K562 (cell line): ENCODE measurements around the gene TIMP2. TPM values are rescaled to one million over a fixed set of nuclear protein-coding genes. Genes with fewer than 3 reads are reported as not detected.

Source experiments
- ATAC-seq: fragments of 200-7000 bp; cut with Tn5 transposase; 3 replicates; pipeline ENCODE4 v1.9.1; 2020; ENCODE audit warnings: moderate library complexity
- BruUV-seq: library from RNA; stranded (reverse); fragments of 400-500 nt; replicated peaks from 2 replicates; lab custom pipeline; 2021; lab: Mats Ljungman, UMichigan
- CTCF ChIA-PET: fragments of 300-600 bp; formaldehyde crosslinking; extraction: SDS; loops from one replicate; lab custom pipeline; 2021; ENCODE audit warnings: low intra/inter-chr PET ratio; lab: Yijun Ruan, JAX
- POLR2A ChIA-PET: fragments of 300-600, 350-650 bp; sonication (Branson Sonifier 250); formaldehyde crosslinking; extraction: SDS; loops from one replicate; lab custom pipeline; 2021; ENCODE audit warnings: antibody characterized with exemption, inconsistent platforms; lab: Yijun Ruan, JAX
- DNase-seq, 4 experiments: peaks; one replicate each; pipeline versions ENCODE4 v3.0.0 to v3.0.0-alpha.2; 2011 to 2018; ENCODE audit warnings: low spot score in 3 of 4, mixed read lengths in 3 of 4; ENCODE audit errors: extremely low read depth in 1 of 4
- FAIRE-seq: peaks from 2 replicates; lab custom pipeline; 2011; peaks lifted over from hg19 to GRCh38; lab: Jason Lieb, UNC
- H2AFZ ChIP-seq: 2 replicates; pipeline ENCODE4 v1.6.0; 2011; ENCODE audit warnings: low read depth, low read length, control low read depth, inconsistent platforms
- H3K27ac ChIP-seq: fragments of 200-600 bp; 3 replicates; pipeline ENCODE4 v1.8.0; 2011; ENCODE audit warnings: low read depth, mild to moderate bottlenecking, control low read depth, inconsistent platforms, low read length, moderate library complexity, mixed read lengths; ENCODE audit errors: extremely low read depth
- H3K27me3 ChIP-seq, 2 experiments: fragments of 300-600 bp in 1 of 2; 2 replicates in 1 of 2; 3 replicates in 1 of 2; pipeline versions ENCODE4 v1.6.0 to v1.8.0; 2011; ENCODE audit warnings: inconsistent platforms in 2 of 2, low read length in 2 of 2, mild to moderate bottlenecking in 1 of 2, mixed read lengths in 1 of 2, moderate library complexity in 1 of 2; ENCODE audit not compliant: control insufficient read depth in 2 of 2, insufficient read depth in 2 of 2
- H3K36me3 ChIP-seq: fragments of 300-600 bp; 3 replicates; pipeline ENCODE4 v1.8.0; 2011; ENCODE audit warnings: mild to moderate bottlenecking, low read length, inconsistent platforms; ENCODE audit not compliant: control insufficient read depth, insufficient read depth
- H3K4me1 ChIP-seq, 2 experiments: fragments of 200-600 bp in 1 of 2; replicated peaks in 1 of 2; 2 replicates in 1 of 2; 3 replicates in 1 of 2; pipeline versions ENCODE4 v1.5.1 to v1.8.0; 2011; ENCODE audit warnings: inconsistent platforms in 2 of 2, low read length in 2 of 2, mild to moderate bottlenecking in 1 of 2, mixed read lengths in 1 of 2, moderate library complexity in 1 of 2; ENCODE audit not compliant: control insufficient read depth in 2 of 2, insufficient read depth in 2 of 2
- H3K4me2 ChIP-seq: 2 replicates; pipeline ENCODE4 v1.6.1; 2011; ENCODE audit warnings: low read length, control low read depth, inconsistent platforms, mixed read lengths; ENCODE audit not compliant: insufficient read depth
- H3K4me3 ChIP-seq: fragments of 200-600 bp; sonication (generic), shearing (Covaris generic); 2 replicates; pipeline ENCODE4 v1.5.1; 2016; ENCODE audit warnings: control low read depth, inconsistent platforms
- H3K79me2 ChIP-seq: fragments of 200-600 bp; 3 replicates; pipeline ENCODE4 v1.8.0; 2011; ENCODE audit warnings: low read length, inconsistent platforms; ENCODE audit not compliant: control insufficient read depth, insufficient read depth
- H3K9ac ChIP-seq, 2 experiments: 2 replicates each; pipeline versions ENCODE4 v1.6.0 to v1.6.1; 2011; ENCODE audit warnings: low read depth in 2 of 2, low read length in 2 of 2, control low read depth in 1 of 2, inconsistent platforms in 1 of 2, mild to moderate bottlenecking in 1 of 2, mixed read lengths in 1 of 2; ENCODE audit not compliant: insufficient read depth in 1 of 2
- H3K9me1 ChIP-seq: one replicate; pipeline ENCODE4 v1.6.0; 2011; ENCODE audit warnings: inconsistent platforms, mild to moderate bottlenecking, low read length, moderate library complexity; ENCODE audit not compliant: control insufficient read depth, insufficient read depth
- H3K9me3 ChIP-seq: replicated peaks from 2 replicates; pipeline ENCODE4 v1.5.1; 2011; ENCODE audit warnings: low read depth, low read length, inconsistent platforms; ENCODE audit not compliant: control insufficient read depth, insufficient read depth
- H4K20me1 ChIP-seq: replicated peaks from 2 replicates; pipeline ENCODE4 v1.6.1; 2011; ENCODE audit warnings: low read length, inconsistent platforms, mixed read lengths; ENCODE audit not compliant: control insufficient read depth, insufficient read depth
- HDAC2 ChIP-seq: fragments of 450-650 bp; IDR thresholded peaks from 2 replicates; pipeline ENCODE4 v1.6.1; 2016; ENCODE audit warnings: mild to moderate bottlenecking
- HINFP ChIP-seq: fragments of 450-650 bp; conservative IDR thresholded peaks from 2 replicates; pipeline ENCODE4 v1.6.1; 2016; ENCODE audit warnings: missing genetic modification characterization, low read depth, mild to moderate bottlenecking, control low read depth, missing compliant biosample characterization
- PHB2 ChIP-seq: fragments of 450-650 bp; IDR thresholded peaks from 2 replicates; pipeline ENCODE4 v1.6.1; 2017; ENCODE audit warnings: low read depth
- RFX1 ChIP-seq: fragments of 450-650 bp; IDR thresholded peaks from 2 replicates; pipeline ENCODE4 v1.6.1; 2016; ENCODE audit warnings: mild to moderate bottlenecking, moderate library complexity
- STAT5B ChIP-seq: fragments of 250-450 bp; sonication (Bioruptor Pico); IDR thresholded peaks from 2 replicates; pipeline ENCODE4 v1.8.0; 2021; ENCODE audit warnings: mild to moderate bottlenecking, inconsistent platforms
- ZKSCAN3 ChIP-seq: fragments of 250-450 bp; sonication (Bioruptor Pico); IDR thresholded peaks from 2 replicates; pipeline ENCODE4 v1.4.0; 2020
- WGBS: fragments of 100-300 bp; shearing (Covaris generic); methylation state at CpG from one replicate; pipeline ENCODE4 v1.1.6; 2016; ENCODE audit warnings: low coverage, mixed read lengths; ENCODE audit not compliant: insufficient coverage; ENCODE audit errors: missing lambda C conversion rate; 5-methylcytosine and 5-hydroxymethylcytosine counted together
- in situ Hi-C: fragments of 300-500 bp; cut with MboI; formaldehyde crosslinking; loops from 4 replicates; pipeline ENCODE4 v1.15.0; 2018; ENCODE audit warnings: inconsistent platforms, mixed read lengths
- intact Hi-C: fragments of 100-400 bp; cut with micrococcal nuclease; formaldehyde crosslinking; loops from 2 replicates; pipeline ENCODE4 v1.14.2; 2022
- polyA plus RNA-seq, 8 experiments: library from polyadenylated mRNA; depleted of rRNA in 4 of 8; stranded (reverse) in 5 of 8; unstranded in 3 of 8; fragments of >200 nt; fragmentation: Nextera tagmentation in 2 of 8; fragmentation: Illumina TruSeq in 1 of 8; extraction: Ambion mirVana in 2 of 8; extraction: Trizol in 1 of 8; gene quantifications; 2 replicates each; pipeline versions ENCODE4 v1.2.1 to v1.2.3, GENCODE V29; 2011 to 2014; ENCODE audit warnings: inconsistent platforms in 1 of 8, missing spikeins in 1 of 8
- total RNA-seq, 7 experiments: library from RNA; depleted of rRNA in 6 of 7; stranded (reverse); fragments of >200 nt in 6 of 7; fragmentation: Illumina TruSeq in 2 of 7; extraction: Trizol in 2 of 7; gene quantifications; 2 replicates each; pipeline versions ENCODE4 v1.2.1 to v1.2.3, GENCODE V29; 2011 to 2021; ENCODE audit warnings: low replicate concordance in 1 of 7
- TF ChIP-seq, protein P1 (sequence below): sonication (generic); formaldehyde crosslinking; IDR thresholded peaks from 2 replicates; pipeline ENCODE4 v1.8.1; 2023; ENCODE audit warnings: mild to moderate bottlenecking, missing genetic modification reagents

The TIMP2 gene
- total and polyA plus RNA-seq, 9 of the 15 experiments (the other 6 are each of a cell fraction or from before 2014, with no cell fraction given): 0.55 TPM; not detected in 8

DNA sequence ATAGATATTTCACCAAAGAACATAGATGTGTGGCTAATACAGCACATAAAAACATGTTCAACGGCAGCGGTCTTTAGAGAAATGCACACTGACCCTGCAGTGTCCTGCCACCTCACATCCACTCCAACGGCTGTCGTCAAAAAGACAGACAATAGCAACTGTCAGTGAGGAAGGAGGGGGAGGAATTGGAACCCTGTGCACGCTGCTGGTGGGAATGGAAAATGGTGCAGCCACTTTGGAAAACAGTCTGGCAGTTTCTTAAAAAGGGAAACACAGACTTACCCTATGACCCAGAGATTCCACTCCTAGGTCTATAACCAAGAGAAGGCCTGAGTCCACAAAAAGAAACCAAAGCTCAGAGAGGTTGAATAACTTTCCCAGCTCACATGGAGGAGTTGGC lies 29.9 kb downstream of the TIMP2 start:
- H3K79me2 ChIP-seq: no peaks in the 10 kb centered on the region
- WGBS: 4% methylated on average over 5 of the region's 5 CpGs
- DNase-seq: no peak
- no peak overlapping the region for H3K9ac ChIP-seq
- BruUV-seq: no TSS peak
- no peaks in the 10 kb centered on the region for H3K36me3 ChIP-seq
- in situ Hi-C loops: no loop called here
- POLR2A ChIA-PET: interaction anchor here (0.7 to 1.7 kb wide), 3 partner anchors 8 to 10 kb away, joined by 3 to 5 read pairs (median 4); no protein-coding TSS in a partner anchor
- TF ChIP-seq HINFP (tag) (no peak), HDAC2 (no peak), STAT5B (no peak), ZKSCAN3 (CRISPR knock-in tag) (no peak), RFX1 (no peak), PHB2 (no peak)
- TF ChIP-seq, protein P1, sequence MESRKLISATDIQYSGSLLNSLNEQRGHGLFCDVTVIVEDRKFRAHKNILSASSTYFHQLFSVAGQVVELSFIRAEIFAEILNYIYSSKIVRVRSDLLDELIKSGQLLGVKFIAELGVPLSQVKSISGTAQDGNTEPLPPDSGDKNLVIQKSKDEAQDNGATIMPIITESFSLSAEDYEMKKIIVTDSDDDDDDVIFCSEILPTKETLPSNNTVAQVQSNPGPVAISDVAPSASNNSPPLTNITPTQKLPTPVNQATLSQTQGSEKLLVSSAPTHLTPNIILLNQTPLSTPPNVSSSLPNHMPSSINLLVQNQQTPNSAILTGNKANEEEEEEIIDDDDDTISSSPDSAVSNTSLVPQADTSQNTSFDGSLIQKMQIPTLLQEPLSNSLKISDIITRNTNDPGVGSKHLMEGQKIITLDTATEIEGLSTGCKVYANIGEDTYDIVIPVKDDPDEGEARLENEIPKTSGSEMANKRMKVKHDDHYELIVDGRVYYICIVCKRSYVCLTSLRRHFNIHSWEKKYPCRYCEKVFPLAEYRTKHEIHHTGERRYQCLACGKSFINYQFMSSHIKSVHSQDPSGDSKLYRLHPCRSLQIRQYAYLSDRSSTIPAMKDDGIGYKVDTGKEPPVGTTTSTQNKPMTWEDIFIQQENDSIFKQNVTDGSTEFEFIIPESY: no peak
- H3K27ac ChIP-seq: no peak overlapping the region
- H3K4me1 ChIP-seq: peaks cover 0 to 4% of the 10 kb centered on the region in 2 experiments; a peak in 1 of 5 replicates
- no peak overlapping the region for H2AFZ ChIP-seq
- intact Hi-C loops: no loop called here
- no peak overlapping the region for H3K4me2 ChIP-seq
- H4K20me1 ChIP-seq: peaks cover 14% of the 10 kb centered on the region
- H3K4me3 ChIP-seq: no peak overlapping the region
- H3K9me3 ChIP-seq: no peaks in the 10 kb centered on the region; the same call in 1 of the 2 replicates
- no peak for ATAC-seq
- no peak for FAIRE-seq
- peaks cover 2% of the 10 kb centered on the region for H3K9me1 ChIP-seq
- CTCF ChIA-PET: no interaction called here
- peaks cover 51 to 87% of the 10 kb centered on the region in 2 experiments for H3K27me3 ChIP-seq
